WTC11 (cell line): ENCODE results near the gene INS. TPM values are rescaled to one million over a fixed set of nuclear protein-coding genes. Genes with fewer than 3 reads are reported as not detected.

Experiments used
- ATAC-seq: fragments of 200-7000 bp; cut with Tn5 transposase; 2 replicates; pipeline ENCODE4 v1.10.0; 2021; ENCODE audit warnings: mild to moderate bottlenecking, moderate library complexity
- CTCF ChIA-PET: fragments of 300-600 bp; sonication (Branson Sonifier 250); formaldehyde crosslinking; loops from one replicate; lab custom pipeline; 2021; ENCODE audit warnings: antibody characterized with exemption; lab: Charles Lee
- POLR2A ChIA-PET: fragments of 350-600 bp; sonication (Branson Sonifier 250); formaldehyde crosslinking; loops from one replicate; lab custom pipeline; 2021; ENCODE audit warnings: antibody characterized with exemption; lab: Charles Lee
- DNase-seq: peaks from one replicate; pipeline ENCODE4 v3.0.0; 2021; ENCODE audit warnings: low spot score
- H3K27ac Mint-ChIP-seq: 2 replicates; pipeline ENCODE4 v1.8.0; 2021; ENCODE audit warnings: mixed read lengths
- H3K27me3 Mint-ChIP-seq: 2 replicates; pipeline ENCODE4 v1.8.0; 2021; ENCODE audit warnings: low read depth, mild to moderate bottlenecking, moderate library complexity, mixed read lengths
- H3K36me3 Mint-ChIP-seq: 2 replicates; pipeline ENCODE4 v1.8.0; 2021; ENCODE audit warnings: mixed read lengths
- H3K4me1 Mint-ChIP-seq: 2 replicates; pipeline ENCODE4 v1.8.0; 2022; ENCODE audit warnings: mixed read lengths
- H3K4me3 Mint-ChIP-seq: 2 replicates; pipeline ENCODE4 v1.8.0; 2021; ENCODE audit warnings: mild to moderate bottlenecking, moderate library complexity, mixed read lengths
- H3K9me3 Mint-ChIP-seq: 2 replicates; pipeline ENCODE4 v1.8.0; 2021; ENCODE audit warnings: mixed read lengths
- AFF4 ChIP-seq: sonication (generic); formaldehyde crosslinking; IDR thresholded peaks from 2 replicates; pipeline ENCODE4 v1.8.1; 2023; ENCODE audit warnings: mild to moderate bottlenecking, missing genetic modification reagents, borderline replicate concordance
- AR ChIP-seq: fragments of 250-450 bp; sonication (Bioruptor Pico); IDR thresholded peaks from 2 replicates; pipeline ENCODE4 v1.9.0; 2021; ENCODE audit warnings: mild to moderate bottlenecking
- ERG ChIP-seq: fragments of 250-450 bp; sonication (Bioruptor Pico); IDR thresholded peaks from 2 replicates; pipeline ENCODE4 v1.8.0; 2021; ENCODE audit warnings: mild to moderate bottlenecking
- ESRRA ChIP-seq: sonication (generic); formaldehyde crosslinking; IDR thresholded peaks from 2 replicates; pipeline ENCODE4 v1.8.1; 2022; ENCODE audit warnings: mild to moderate bottlenecking, missing genetic modification reagents, borderline replicate concordance
- FOXP1 ChIP-seq: sonication (generic); formaldehyde crosslinking; IDR thresholded peaks from 2 replicates; pipeline ENCODE4 v1.8.0; 2022; ENCODE audit warnings: missing genetic modification reagents, mild to moderate bottlenecking, moderate library complexity, borderline replicate concordance
- KAT7 ChIP-seq: sonication (generic); formaldehyde crosslinking; IDR thresholded peaks from 2 replicates; pipeline ENCODE4 v1.8.1; 2023; ENCODE audit warnings: missing genetic modification reagents, mild to moderate bottlenecking, borderline replicate concordance
- MAX ChIP-seq: sonication (generic); formaldehyde crosslinking; IDR thresholded peaks from 2 replicates; pipeline ENCODE4 v1.8.0; 2022; ENCODE audit warnings: mild to moderate bottlenecking, missing genetic modification reagents
- MLX ChIP-seq: sonication (generic); formaldehyde crosslinking; IDR thresholded peaks from 2 replicates; pipeline ENCODE4 v1.8.1; 2023; ENCODE audit warnings: mild to moderate bottlenecking, missing genetic modification reagents, moderate library complexity
- MYBL2 ChIP-seq: sonication (generic); formaldehyde crosslinking; IDR thresholded peaks from 2 replicates; pipeline ENCODE4 v1.8.1; 2023; ENCODE audit warnings: mild to moderate bottlenecking, moderate library complexity, missing genetic modification reagents
- NR2C2 ChIP-seq: sonication (generic); formaldehyde crosslinking; IDR thresholded peaks from 2 replicates; pipeline ENCODE4 v1.8.0; 2022; ENCODE audit warnings: mild to moderate bottlenecking, missing genetic modification reagents
- PRDM15 ChIP-seq: sonication (generic); formaldehyde crosslinking; IDR thresholded peaks from 2 replicates; pipeline ENCODE4 v1.8.0; 2022; ENCODE audit warnings: missing genetic modification reagents
- RORB ChIP-seq: fragments of 250-450 bp; sonication (Bioruptor Pico); IDR thresholded peaks from 2 replicates; pipeline ENCODE4 v1.9.0; 2021; ENCODE audit warnings: mild to moderate bottlenecking
- SOX15 ChIP-seq: fragments of 250-450 bp; sonication (Bioruptor Pico); IDR thresholded peaks from 2 replicates; pipeline ENCODE4 v1.9.0; 2021; ENCODE audit warnings: mild to moderate bottlenecking
- TCF7 ChIP-seq: sonication (generic); formaldehyde crosslinking; IDR thresholded peaks from 2 replicates; pipeline ENCODE4 v1.8.0; 2022; ENCODE audit warnings: mild to moderate bottlenecking, low read depth, missing genetic modification reagents, moderate library complexity
- TEAD4 ChIP-seq: sonication (generic); formaldehyde crosslinking; IDR thresholded peaks from 2 replicates; pipeline ENCODE4 v1.8.0; 2022; ENCODE audit warnings: mild to moderate bottlenecking, missing genetic modification reagents
- USF2 ChIP-seq: sonication (generic); formaldehyde crosslinking; IDR thresholded peaks from 2 replicates; pipeline ENCODE4 v1.8.1; 2023; ENCODE audit warnings: mild to moderate bottlenecking, missing genetic modification reagents, moderate library complexity
- ZNF423 ChIP-seq: fragments of 250-450 bp; sonication (Bioruptor Pico); IDR thresholded peaks from 2 replicates; pipeline ENCODE4 v2.1.2; 2022; ENCODE audit warnings: mild to moderate bottlenecking, moderate library complexity
- total RNA-seq: library from RNA; stranded (reverse); gene quantifications from 3 replicates; pipeline ENCODE4 v1.2.3, GENCODE V29; 2021

INS gene
- total RNA-seq, 1 experiment from 2014 or later, result not detected

- no peaks in the 10 kb centered on the region for H3K9me3 Mint-ChIP-seq
- H3K27me3 Mint-ChIP-seq, result peaks cover 15% of the 10 kb centered on the region; the same call in 1 of the 2 replicates
- no peak for DNase-seq
- no peak overlapping the region for H3K27ac Mint-ChIP-seq
- peak; percentile 64 for ATAC-seq
- H3K4me1 Mint-ChIP-seq, result peaks cover 10% of the 10 kb centered on the region
- TF ChIP-seq USF2 (CRISPR knock-in tag) (no peak), AFF4 (CRISPR knock-in tag) (no peak), TEAD4 (CRISPR knock-in tag) (no peak), ZNF423 (no peak), TCF7 (CRISPR knock-in tag) (no peak), KAT7 (CRISPR knock-in tag) (no peak), FOXP1 (CRISPR knock-in tag) (no peak), MYBL2 (CRISPR knock-in tag) (no peak), ERG (no peak), RORB (no peak), SOX15 (CRISPR knock-in tag) (no peak), NR2C2 (CRISPR knock-in tag) (no peak), ESRRA (CRISPR knock-in tag) (no peak)
- ChIA-PET CTCF (interaction anchor here (0.5 to 2.1 kb wide), 8 partner anchors 11 to 777 kb away, joined by 3 to 13 read pairs (median 6); no protein-coding TSS in a partner anchor), POLR2A (interaction anchor here (0.8 kb wide), 1 partner anchor 192 kb away, joined by 3 read pairs; the partner anchor contains the start of gene TSSC4)
- no peak overlapping the region for H3K4me3 Mint-ChIP-seq
- no peaks in the 10 kb centered on the region for H3K36me3 Mint-ChIP-seq
Observed at GRCh38 chr11:2208691-2209369, 47.8 kb upstream of the INS start.

- TF ChIP-seq ZNF423, result no peak
- no peak for TF ChIP-seq MAX (CRISPR knock-in tag)
- TF ChIP-seq RORB, result no peak
- TF ChIP-seq MLX (CRISPR knock-in tag), result no peak
- no peak for TF ChIP-seq PRDM15 (CRISPR knock-in tag)
- TF ChIP-seq AR (CRISPR knock-in tag), result no peak
- TF ChIP-seq, all 79 proteins: peak for 0
- Mint-ChIP-seq H3K9me3 (no peaks in the 10 kb centered on the region), H3K27ac (peak overlapping the region; percentile 45; the same call in 1 of the 2 replicates), H3K4me1 (peaks cover 3% of the 10 kb centered on the region), H3K4me3 (no peak overlapping the region), H3K27me3 (peaks cover 15% of the 10 kb centered on the region; the same call in 1 of the 2 replicates), H3K36me3 (no peaks in the 10 kb centered on the region)
- ChIA-PET CTCF (interaction anchor here (0.5 to 2.1 kb wide), 10 partner anchors 10 to 778 kb away, joined by 3 to 13 read pairs (median 4); no protein-coding TSS in a partner anchor), POLR2A (interaction anchor here (0.8 kb wide), 1 partner anchor 193 kb away, joined by 3 read pairs; the partner anchor contains the start of gene TSSC4)
- no peak for DNase-seq
- ATAC-seq, result no peak
Observed at GRCh38 chr11:2207773-2208621, 47.0 kb upstream of the INS start.
